GM18498 (cell line): ENCODE data around the gene RPP21.
"Not testable (repeated sequence)": the region's sequence is repeated elsewhere in the genome, so short reads cannot be mapped to it uniquely, and the experiment has no call there.

ENCODE experiments used
- ATAC-seq: cut with Tn5 transposase; IDR thresholded peaks from one replicate; pipeline ENCODE4 v1.9.1; 2021; ENCODE audit warnings: mild to moderate bottlenecking, moderate library complexity; ENCODE audit not compliant: unreplicated experiment

RPP21 gene

DNA sequence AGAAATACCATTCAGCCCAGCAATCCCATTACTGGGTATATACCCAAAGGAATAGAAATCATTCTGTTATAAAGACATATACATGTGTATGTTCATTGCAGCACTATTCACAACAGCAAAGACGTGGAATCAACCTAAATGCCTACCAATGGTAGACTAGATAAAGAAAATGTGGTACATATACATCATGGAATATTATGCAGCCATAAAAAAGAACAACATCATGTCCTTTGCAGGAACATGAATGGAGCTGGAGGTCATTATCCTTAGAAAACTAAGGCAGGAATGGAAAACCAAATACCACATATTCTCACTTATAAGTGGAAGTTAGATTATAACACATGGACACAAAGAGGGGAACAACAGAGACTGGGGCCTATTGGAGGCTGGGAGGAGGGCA is 24.3 kb downstream of the RPP21 start:
- not testable (repeated sequence) for ATAC-seq

DNA sequence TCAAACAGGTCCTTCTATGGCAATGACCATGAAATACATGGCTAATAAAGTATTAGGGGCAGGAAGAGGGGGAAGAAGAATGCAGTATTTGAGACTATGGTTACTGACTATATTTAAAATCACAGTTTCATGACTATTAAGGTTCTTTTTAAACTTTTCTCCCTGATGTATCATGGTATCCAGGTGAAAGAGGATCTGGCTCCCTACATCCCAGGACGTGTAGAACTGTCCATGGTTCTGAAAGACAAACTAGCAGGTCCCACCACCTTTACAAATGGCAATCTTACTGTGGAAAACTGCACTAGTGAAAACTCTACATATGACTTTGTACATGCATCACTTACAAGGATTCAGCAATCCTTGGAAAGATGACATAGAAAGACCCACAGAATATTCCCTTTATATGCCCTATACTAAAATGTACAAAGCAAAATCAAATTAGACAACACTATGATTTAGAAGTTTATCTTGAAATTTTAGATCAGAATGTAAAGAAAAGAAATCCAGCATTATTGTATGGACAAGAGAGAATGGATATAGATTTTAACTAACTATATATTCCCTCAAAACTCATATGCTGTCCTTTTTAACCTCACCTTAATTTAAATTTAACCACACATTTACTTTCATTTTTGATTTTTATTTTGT is 33.5 kb downstream of the RPP21 start:
- ATAC-seq: no peak

DNA sequence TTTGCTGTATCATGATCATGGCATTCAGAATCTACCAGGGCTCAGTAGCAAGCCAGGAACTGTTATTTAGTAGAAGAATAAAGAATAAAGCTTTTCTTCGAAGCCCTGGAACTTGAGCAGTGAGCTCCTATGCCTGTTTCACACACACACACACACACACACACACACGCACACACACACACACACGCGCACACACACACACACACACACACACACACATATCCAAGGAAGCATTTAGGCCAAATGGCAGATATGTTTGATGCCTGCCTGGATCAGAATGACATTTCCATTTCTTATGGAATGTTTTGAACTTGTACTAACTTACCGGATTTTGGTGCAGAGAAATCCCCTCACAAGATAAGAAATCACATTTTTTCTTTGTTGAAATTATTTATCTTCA is 35.5 kb downstream of the RPP21 start:
- no peak for ATAC-seq

DNA sequence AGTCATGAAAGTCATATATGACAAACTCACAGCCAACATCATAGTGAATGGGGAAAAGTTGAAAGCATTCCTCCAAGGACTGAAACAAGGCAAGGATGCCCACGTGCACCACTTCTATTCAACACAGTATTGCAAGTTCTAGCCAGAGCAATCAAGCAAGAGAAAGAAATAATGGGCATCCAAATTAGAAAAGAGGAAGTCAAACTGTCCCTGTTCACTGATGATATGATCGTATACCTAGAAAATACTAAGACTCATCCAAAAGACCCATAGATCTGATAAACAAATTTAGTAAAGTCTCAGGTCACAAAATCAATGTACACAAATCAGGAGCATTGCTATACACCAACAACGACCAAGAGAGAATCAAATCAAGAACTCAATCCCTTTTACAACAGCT is 41.2 kb downstream of the RPP21 start:
- ATAC-seq: no peak

DNA sequence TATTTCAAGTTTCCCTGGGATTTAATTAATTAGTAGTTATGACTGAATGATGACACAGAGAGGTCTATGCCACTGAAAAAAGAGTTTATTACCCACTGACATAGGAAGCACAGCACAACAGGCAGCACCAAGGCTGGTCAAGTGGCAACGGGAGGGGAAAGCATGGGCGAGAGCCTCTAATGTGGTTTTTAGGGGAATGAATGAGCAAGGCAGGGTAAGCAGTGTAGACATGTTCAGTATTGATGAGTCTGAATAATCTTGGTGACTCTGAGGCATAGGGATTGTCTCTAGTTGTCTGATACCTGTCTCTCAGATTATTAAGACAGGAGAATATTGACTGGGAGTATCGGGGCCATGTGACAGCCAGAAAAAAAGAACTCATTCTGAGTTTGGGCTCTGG is 46.3 kb downstream of the RPP21 start:
- ATAC-seq: no peak

DNA sequence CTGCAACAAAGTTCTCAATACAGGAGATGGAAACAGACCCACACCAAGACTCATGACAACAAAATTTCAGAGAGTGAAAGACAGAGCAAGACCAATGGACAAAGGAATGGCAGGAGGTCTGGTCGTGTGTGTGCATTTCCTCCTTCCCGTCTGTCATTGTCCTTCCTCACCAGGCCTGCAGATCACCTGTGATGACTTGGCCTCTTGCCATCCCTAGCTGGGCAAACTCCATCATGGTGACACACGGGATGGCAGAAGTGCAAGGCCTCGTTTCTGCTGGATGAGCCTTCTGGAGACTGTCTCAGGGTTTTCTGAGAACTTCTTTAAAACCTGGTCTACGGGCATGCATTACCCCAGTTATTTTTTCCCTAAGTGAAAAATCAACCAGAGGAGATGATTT is 49.2 kb downstream of the RPP21 start:
- no peak for ATAC-seq
